Tibial artery (tissue), 4 donors: ENCODE results near the gene ARHGAP21.

Experiments
- DNase-seq, 2 donors: peaks; one replicate each; pipeline ENCODE4 v3.0.0-alpha.2; 2019
- H3K27ac ChIP-seq, 2 donors: fragments of 200-600 bp; sonication (generic) in 1 of 2; 1 replicate in 1 of 2; 2 replicates in 1 of 2; pipeline ENCODE4 v1.5.1; 2018 to 2019; ENCODE audit warnings: mild to moderate bottlenecking in 1 of 2
- H3K27me3 ChIP-seq, 2 donors: fragments of 200-600 bp; sonication (generic) in 1 of 2; one replicate each; pipeline versions ENCODE4 v1.5.1 to v1.6.0; 2016 to 2019
- H3K36me3 ChIP-seq, 3 donors: fragments of 200-600 bp; sonication (generic) in 2 of 3; one replicate each; pipeline ENCODE4 v1.5.1; 2016 to 2019; ENCODE audit warnings: mild to moderate bottlenecking in 2 of 3
- H3K4me1 ChIP-seq, 4 donors: fragments of 200-600 bp; sonication (generic) in 2 of 4; 1 replicate in 3 of 4; 2 replicates in 1 of 4; pipeline ENCODE4 v1.5.1; 2016 to 2019
- H3K4me3 ChIP-seq, 2 donors: fragments of 200-600 bp; sonication (generic) in 1 of 2; 1 replicate in 1 of 2; 2 replicates in 1 of 2; pipeline ENCODE4 v1.5.1; 2018 to 2019; ENCODE audit warnings: mild to moderate bottlenecking in 2 of 2
- H3K9me3 ChIP-seq, 3 donors: fragments of 200-600 bp; sonication (generic) in 1 of 3; one replicate each; pipeline ENCODE4 v1.5.1; 2016 to 2019
- intact Hi-C: fragments of 100-400 bp; cut with DNase I; formaldehyde crosslinking; loops from one replicate; pipeline ENCODE4 v1.15.0; 2023; ENCODE audit warnings: low total_unique reads
- TF ChIP-seq, protein P1 (sequence below), 2 experiments: fragments of 200-600 bp in 1 of 2; fragments of 450-650 bp in 1 of 2; IDR thresholded peaks; one replicate each; pipeline ENCODE4 v1.5.1; 2017 to 2019; ENCODE audit warnings: antibody characterized with exemption in 2 of 2, mild to moderate bottlenecking in 1 of 2, moderate library complexity in 1 of 2

ARHGAP21 gene

DNA sequence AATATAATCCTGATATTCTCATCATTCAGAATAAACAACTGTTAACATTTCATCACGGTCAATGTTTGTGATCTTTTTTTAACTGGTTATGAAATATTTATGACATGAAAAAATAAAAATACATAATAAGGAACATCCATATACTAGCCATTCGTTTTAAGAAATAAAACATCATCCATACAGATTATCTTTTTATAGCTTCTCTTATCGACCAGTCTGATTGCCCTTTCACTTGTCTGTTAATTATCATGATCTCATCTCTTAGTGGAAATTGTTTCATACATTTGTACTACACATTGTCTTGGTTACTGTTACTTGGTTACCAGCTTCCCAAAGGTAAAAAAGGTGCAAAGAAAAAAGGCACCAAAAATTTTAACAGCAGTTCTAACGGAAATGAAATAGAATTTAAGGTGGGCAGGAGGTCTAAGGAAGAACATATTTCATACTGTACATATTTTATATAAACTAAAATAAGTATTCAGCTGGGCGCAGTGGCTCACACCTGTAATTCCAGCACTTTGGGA lies 8.4 kb downstream of the ARHGAP21 start:
- TF ChIP-seq, protein P1, sequence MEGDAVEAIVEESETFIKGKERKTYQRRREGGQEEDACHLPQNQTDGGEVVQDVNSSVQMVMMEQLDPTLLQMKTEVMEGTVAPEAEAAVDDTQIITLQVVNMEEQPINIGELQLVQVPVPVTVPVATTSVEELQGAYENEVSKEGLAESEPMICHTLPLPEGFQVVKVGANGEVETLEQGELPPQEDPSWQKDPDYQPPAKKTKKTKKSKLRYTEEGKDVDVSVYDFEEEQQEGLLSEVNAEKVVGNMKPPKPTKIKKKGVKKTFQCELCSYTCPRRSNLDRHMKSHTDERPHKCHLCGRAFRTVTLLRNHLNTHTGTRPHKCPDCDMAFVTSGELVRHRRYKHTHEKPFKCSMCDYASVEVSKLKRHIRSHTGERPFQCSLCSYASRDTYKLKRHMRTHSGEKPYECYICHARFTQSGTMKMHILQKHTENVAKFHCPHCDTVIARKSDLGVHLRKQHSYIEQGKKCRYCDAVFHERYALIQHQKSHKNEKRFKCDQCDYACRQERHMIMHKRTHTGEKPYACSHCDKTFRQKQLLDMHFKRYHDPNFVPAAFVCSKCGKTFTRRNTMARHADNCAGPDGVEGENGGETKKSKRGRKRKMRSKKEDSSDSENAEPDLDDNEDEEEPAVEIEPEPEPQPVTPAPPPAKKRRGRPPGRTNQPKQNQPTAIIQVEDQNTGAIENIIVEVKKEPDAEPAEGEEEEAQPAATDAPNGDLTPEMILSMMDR (IDR thresholded peaks at IDR 0.05), result no peak
- Histone ChIP-seq H3K9me3 (no peaks in the 10 kb centered on the region), H3K27ac (no peak overlapping the region), H3K4me1 (peaks cover 0 to 98% (median 52%) of the 10 kb centered on the region in 4 donors), H3K36me3 (no peaks in the 10 kb centered on the region), H3K4me3 (no peak overlapping the region), H3K27me3 (no peaks in the 10 kb centered on the region)
- DNase-seq, result no peak
- intact Hi-C loops, result no loop called here

DNA sequence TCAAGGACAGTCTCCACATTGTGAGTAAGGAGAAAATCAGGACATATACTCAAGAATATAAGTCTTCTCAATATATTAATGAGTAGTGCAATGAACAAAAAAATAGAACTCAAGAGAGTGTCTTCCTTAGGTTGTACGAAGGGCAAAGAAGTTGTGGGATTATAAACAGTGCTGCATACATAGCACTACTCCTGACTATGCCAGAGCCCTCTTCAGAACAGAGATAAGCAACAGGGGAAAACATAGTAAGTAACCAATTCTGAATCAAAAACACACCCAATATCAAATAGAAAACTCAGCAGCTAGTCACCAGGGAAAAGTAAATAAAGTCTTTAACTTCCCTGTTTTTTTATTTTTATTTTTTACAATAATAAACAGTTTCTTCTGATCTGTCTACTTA lies 10.6 kb downstream of the ARHGAP21 start:
- Histone ChIP-seq H3K4me1 (peaks cover 0 to 93% (median 39%) of the 10 kb centered on the region in 4 donors), H3K27ac (peak overlapping the region in 1 of 2 donors; percentile 14), H3K4me3 (no peak overlapping the region), H3K9me3 (no peaks in the 10 kb centered on the region), H3K36me3 (no peaks in the 10 kb centered on the region), H3K27me3 (no peaks in the 10 kb centered on the region)
- TF ChIP-seq, protein P1 (IDR thresholded peaks at IDR 0.05), result no peak
- no peak for DNase-seq
- intact Hi-C loops, result no loop called here

DNA sequence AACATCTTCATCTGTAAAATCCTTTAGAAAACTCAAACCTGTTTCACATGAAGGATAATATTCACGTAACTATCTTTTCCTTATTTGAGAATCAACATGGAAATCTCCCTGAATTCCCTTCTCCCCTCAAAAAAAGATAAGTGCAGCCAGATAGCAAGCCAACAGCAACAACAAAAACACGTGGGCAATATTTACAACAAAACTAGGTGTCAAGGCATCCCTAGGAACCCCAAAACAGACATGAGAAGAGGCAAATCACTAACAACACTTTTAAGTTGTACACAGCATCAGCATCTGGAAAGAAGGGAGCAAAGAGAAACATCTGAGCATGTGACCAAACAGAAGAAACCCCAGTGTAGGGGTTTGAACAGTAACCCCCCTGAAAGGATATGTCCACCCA lies 12.2 kb downstream of the ARHGAP21 start:
- intact Hi-C loops, result no loop called here
- Histone ChIP-seq H3K27me3 (no peaks in the 10 kb centered on the region), H3K4me1 (peaks cover 0 to 93% (median 32%) of the 10 kb centered on the region in 4 donors), H3K4me3 (no peak overlapping the region), H3K36me3 (no peaks in the 10 kb centered on the region), H3K27ac (peak overlapping the region in 1 of 2 donors; percentile 51), H3K9me3 (no peaks in the 10 kb centered on the region)
- no peak for DNase-seq
- TF ChIP-seq, protein P1 (IDR thresholded peaks at IDR 0.05), result no peak

DNA sequence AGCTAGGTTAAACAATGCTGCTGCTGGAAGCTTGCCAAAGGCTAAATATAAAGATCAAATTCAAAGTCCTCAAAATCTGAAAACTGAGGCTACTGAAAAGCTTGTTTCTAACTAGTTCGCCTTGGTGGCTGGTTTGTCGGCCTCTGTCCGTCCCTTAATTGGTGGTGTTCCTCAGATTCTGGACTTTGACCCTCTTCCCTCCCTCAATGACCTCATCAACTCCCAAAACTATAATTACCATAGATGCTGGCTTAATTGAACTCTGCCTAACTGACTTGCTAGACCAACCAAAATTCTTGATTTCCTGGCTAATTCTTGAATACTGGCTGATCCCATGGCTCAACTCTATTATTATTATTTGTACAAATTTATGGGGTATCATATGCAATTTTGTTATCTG lies 15.6 kb downstream of the ARHGAP21 start:
- Histone ChIP-seq H3K27ac (no peak overlapping the region), H3K9me3 (no peaks in the 10 kb centered on the region), H3K4me3 (no peak overlapping the region), H3K4me1 (peaks cover 0 to 90% (median 29%) of the 10 kb centered on the region in 4 donors), H3K36me3 (no peaks in the 10 kb centered on the region), H3K27me3 (no peaks in the 10 kb centered on the region)
- TF ChIP-seq, protein P1 (IDR thresholded peaks at IDR 0.05), result no peak
- intact Hi-C loops, result no loop called here
- no peak for DNase-seq

DNA sequence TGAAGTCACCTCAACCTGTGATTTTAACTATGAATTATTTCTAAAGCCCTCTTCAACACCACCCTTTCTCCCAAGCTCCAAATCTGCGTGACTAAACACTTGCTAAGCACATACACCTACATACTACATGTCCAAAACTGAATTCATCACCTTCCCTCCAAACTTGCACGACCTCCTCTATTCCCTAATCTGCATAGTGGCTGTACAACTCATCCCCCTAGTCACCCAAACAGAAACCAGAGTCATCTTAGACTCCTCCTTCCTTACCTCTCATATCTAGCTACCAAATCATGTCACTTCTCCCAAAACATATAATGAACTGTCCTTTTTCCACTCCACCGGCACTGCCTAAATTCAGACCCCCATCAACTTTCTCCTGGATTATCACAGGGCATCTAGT lies 16.2 kb downstream of the ARHGAP21 start:
- TF ChIP-seq, protein P1 (IDR thresholded peaks at IDR 0.05), result no peak
- peaks cover 0 to 86% (median 28%) of the 10 kb centered on the region in 4 donors for H3K4me1 ChIP-seq
- H3K27ac ChIP-seq, result no peak overlapping the region
- no peaks in the 10 kb centered on the region for H3K27me3 ChIP-seq
- DNase-seq, result no peak
- no peak overlapping the region for H3K4me3 ChIP-seq
- no peaks in the 10 kb centered on the region for H3K9me3 ChIP-seq
- intact Hi-C loops, result no loop called here
- H3K36me3 ChIP-seq, result no peaks in the 10 kb centered on the region
